Transverse colon (tissue), 3 donors: ENCODE measurements around the gene NR0B2.

Experiments
- EP300 ChIP-seq: sonication (generic); formaldehyde crosslinking; IDR thresholded peaks from one replicate; pipeline ENCODE4 v1.6.1; 2017; ENCODE audit warnings: antibody characterized with exemption, low read depth
- POLR2A ChIP-seq: fragments of 450-650 bp; IDR thresholded peaks from one replicate; pipeline ENCODE4 v1.6.1; 2016; ENCODE audit warnings: antibody characterized with exemption, mild to moderate bottlenecking, moderate library complexity
- TF ChIP-seq, protein P1 (sequence below), 5 experiments: fragments of 200-600 bp in 3 of 5; fragments of 450-650 bp in 2 of 5; sonication (generic) in 3 of 5; IDR thresholded peaks; 1 replicate in 2 of 5; 2 replicates in 3 of 5; pipeline ENCODE4 v1.5.1; 2016 to 2017; ENCODE audit warnings: antibody characterized with exemption in 5 of 5, inconsistent platforms in 3 of 5, mild to moderate bottlenecking in 2 of 5, moderate library complexity in 1 of 5

DNA sequence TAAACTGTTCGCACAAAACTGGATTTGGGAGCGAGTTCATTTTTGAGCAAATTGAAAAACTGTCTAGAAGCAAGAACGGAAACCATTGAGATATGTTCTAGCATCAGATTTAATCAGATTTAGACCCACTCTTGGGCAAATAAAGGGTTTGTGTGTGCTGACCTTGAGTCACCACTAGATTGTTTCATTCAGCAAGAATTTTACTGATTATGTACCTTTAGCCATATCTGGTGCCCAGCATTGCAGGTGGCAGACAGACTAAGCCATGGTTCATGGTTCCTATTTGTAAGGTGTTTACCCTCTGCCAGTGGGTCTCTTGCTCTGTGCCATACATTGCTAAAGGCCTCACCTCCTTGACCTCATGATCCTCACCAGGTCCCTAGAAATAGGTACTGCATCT, 9.1 kb upstream of the NR0B2 start:
- TF ChIP-seq, protein P1, sequence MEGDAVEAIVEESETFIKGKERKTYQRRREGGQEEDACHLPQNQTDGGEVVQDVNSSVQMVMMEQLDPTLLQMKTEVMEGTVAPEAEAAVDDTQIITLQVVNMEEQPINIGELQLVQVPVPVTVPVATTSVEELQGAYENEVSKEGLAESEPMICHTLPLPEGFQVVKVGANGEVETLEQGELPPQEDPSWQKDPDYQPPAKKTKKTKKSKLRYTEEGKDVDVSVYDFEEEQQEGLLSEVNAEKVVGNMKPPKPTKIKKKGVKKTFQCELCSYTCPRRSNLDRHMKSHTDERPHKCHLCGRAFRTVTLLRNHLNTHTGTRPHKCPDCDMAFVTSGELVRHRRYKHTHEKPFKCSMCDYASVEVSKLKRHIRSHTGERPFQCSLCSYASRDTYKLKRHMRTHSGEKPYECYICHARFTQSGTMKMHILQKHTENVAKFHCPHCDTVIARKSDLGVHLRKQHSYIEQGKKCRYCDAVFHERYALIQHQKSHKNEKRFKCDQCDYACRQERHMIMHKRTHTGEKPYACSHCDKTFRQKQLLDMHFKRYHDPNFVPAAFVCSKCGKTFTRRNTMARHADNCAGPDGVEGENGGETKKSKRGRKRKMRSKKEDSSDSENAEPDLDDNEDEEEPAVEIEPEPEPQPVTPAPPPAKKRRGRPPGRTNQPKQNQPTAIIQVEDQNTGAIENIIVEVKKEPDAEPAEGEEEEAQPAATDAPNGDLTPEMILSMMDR (IDR thresholded peaks at IDR 0.05): no peak
- TF ChIP-seq EP300 (no peak), POLR2A (no peak)
